Esophagus squamous epithelium (tissue), 4 donors: ENCODE measurements around the gene PRKAR1B.
"Not testable (repeated sequence)": the region's sequence is repeated elsewhere in the genome, so short reads cannot be mapped to it uniquely, and the experiment has no call there.

Source experiments
- CTCF ChIP-seq, 6 experiments: fragments of 450-650 bp in 4 of 6; fragments of 200-600 bp in 2 of 6; sonication (generic) in 2 of 6; IDR thresholded peaks; one replicate each; pipeline ENCODE4 v1.5.1; 2016 to 2019; ENCODE audit warnings: antibody characterized with exemption in 6 of 6, mild to moderate bottlenecking in 4 of 6, moderate library complexity in 4 of 6
- POLR2A ChIP-seq, 4 donors: fragments of 450-650 bp; IDR thresholded peaks; one replicate each; pipeline ENCODE4 v1.6.1; 2017; ENCODE audit warnings: antibody characterized with exemption in 4 of 4, mild to moderate bottlenecking in 4 of 4, moderate library complexity in 3 of 4

- not testable (repeated sequence) for TF ChIP-seq CTCF, POLR2A (IDR thresholded peaks at IDR 0.05)
Measured at GRCh38 chr7:611837-612236, 115.2 kb downstream of the PRKAR1B start.
